ENCODE data around the gene MAS1. TPM values are rescaled to one million over a fixed set of nuclear protein-coding genes. Genes with fewer than 3 reads are reported as not detected.

MAS1 gene
- polyA plus RNA-seq, 1 donor (not counting 4 experiments of a cell fraction or from before 2014, with no cell fraction given) = not detected

DNA sequence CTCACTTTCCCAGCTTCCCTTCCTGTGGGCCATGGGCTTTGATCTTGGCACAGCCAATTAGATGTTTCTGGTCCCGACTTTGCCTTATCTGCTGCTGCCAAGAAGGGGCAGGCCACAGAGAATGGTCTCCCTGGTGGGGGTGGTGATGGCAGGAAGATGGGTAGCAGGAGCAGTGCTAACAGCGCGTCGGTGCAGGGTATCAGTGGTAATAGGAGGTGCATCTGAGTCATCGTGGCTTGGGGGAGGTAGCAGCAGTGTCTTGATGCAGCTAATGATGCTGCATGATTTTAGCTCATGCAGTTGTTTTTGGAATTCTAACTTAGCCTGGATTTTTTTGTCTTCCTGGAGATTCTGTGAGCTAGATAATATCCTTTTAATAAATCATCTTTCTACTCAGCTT is 18.9 kb upstream of the MAS1 start:
- dilution Hi-C loops (cut with MboI; ENCODE audit: extremely low pct_ligation_motif_present, low sequenced_read_pairs) = no loop called here
- H3K9me3 ChIP-seq (ENCODE audit: control insufficient read depth, low read depth, low read length) = no peaks in the 10 kb centered on the region
- H3K27ac ChIP-seq (ENCODE audit: control insufficient read depth, insufficient read depth, low read length) = no peak overlapping the region
- no peak for DNase-seq (ENCODE audit: low read depth, low spot score)
- no peak overlapping the region for H3K4me3 ChIP-seq (ENCODE audit: control insufficient read depth in 2 of 3, extremely low read depth in 1 of 3, insufficient read depth in 2 of 3, low read depth in 1 of 3, low read length in 3 of 3)
- H2AFZ ChIP-seq (ENCODE audit: control insufficient read depth, low read length) = no peak overlapping the region
- H3K79me2 ChIP-seq (ENCODE audit: control insufficient read depth, insufficient read depth, low read length) = no peaks in the 10 kb centered on the region
- H3K9ac ChIP-seq (ENCODE audit: control insufficient read depth, extremely low read depth, insufficient read depth, low read length) = no peak overlapping the region
- H4K20me1 ChIP-seq (ENCODE audit: control insufficient read depth, extremely low read depth, insufficient read depth, low read length) = no peaks in the 10 kb centered on the region
- no peaks in the 10 kb centered on the region for H3K36me3 ChIP-seq (ENCODE audit: control insufficient read depth in 2 of 2, extremely low read depth in 1 of 2, insufficient read depth in 2 of 2, low read length in 2 of 2)
- no peak for FAIRE-seq
- no peaks in the 10 kb centered on the region for H3K27me3 ChIP-seq (ENCODE audit: control insufficient read depth, extremely low read depth, insufficient read depth, low read length)
- H3K9me1 ChIP-seq (ENCODE audit: control insufficient read depth, extremely low read depth, insufficient read depth, low read length) = no peaks in the 10 kb centered on the region
- no peak for TF ChIP-seq EZH2 (IDR thresholded peaks at IDR 0.05; ENCODE audit: low read length)
- TF ChIP-seq, protein P1, sequence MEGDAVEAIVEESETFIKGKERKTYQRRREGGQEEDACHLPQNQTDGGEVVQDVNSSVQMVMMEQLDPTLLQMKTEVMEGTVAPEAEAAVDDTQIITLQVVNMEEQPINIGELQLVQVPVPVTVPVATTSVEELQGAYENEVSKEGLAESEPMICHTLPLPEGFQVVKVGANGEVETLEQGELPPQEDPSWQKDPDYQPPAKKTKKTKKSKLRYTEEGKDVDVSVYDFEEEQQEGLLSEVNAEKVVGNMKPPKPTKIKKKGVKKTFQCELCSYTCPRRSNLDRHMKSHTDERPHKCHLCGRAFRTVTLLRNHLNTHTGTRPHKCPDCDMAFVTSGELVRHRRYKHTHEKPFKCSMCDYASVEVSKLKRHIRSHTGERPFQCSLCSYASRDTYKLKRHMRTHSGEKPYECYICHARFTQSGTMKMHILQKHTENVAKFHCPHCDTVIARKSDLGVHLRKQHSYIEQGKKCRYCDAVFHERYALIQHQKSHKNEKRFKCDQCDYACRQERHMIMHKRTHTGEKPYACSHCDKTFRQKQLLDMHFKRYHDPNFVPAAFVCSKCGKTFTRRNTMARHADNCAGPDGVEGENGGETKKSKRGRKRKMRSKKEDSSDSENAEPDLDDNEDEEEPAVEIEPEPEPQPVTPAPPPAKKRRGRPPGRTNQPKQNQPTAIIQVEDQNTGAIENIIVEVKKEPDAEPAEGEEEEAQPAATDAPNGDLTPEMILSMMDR (optimal IDR thresholded peaks at IDR 0.05 in 1 of 3, IDR thresholded peaks at IDR 0.05 in 1 of 3, conservative IDR thresholded peaks at IDR 0.05 in 1 of 3; ENCODE audit: extremely low read depth in 1 of 3, insufficient read depth in 2 of 3, low read length in 3 of 3) = no peak
- no peaks in the 10 kb centered on the region for H3K4me1 ChIP-seq (ENCODE audit: control insufficient read depth, extremely low read depth, insufficient read depth, low read length)
- H3K4me2 ChIP-seq (ENCODE audit: control insufficient read depth, extremely low read depth, insufficient read depth, low read depth, low read length) = no peak overlapping the region

DNA sequence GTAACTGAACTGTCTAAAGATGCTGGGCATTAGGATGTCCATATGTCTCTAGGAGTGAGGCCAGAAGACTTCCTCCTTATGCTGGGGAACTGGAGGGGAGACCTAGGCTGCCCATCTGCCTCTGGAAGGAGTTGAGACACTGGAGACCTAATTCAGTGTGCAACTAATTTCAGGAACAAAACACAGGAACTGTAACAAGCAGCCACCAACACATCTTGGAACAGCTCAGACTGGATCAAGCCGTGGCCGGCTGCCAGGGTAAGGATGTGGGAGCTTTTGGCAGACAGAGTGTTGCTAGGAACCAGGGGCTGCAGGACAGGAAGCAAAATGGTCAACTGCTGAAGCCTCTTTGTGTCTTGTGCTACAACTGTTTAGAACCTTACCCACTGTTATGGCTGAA is 16.4 kb upstream of the MAS1 start:
- Histone ChIP-seq H3K4me3 (ENCODE audit: control insufficient read depth in 2 of 3, extremely low read depth in 1 of 3, insufficient read depth in 2 of 3, low read depth in 1 of 3, low read length in 3 of 3) (no peak overlapping the region), H4K20me1 (ENCODE audit: control insufficient read depth, extremely low read depth, insufficient read depth, low read length) (no peaks in the 10 kb centered on the region), H3K27ac (ENCODE audit: control insufficient read depth, insufficient read depth, low read length) (no peak overlapping the region), H3K9ac (ENCODE audit: control insufficient read depth, extremely low read depth, insufficient read depth, low read length) (no peak overlapping the region), H3K4me2 (ENCODE audit: control insufficient read depth, extremely low read depth, insufficient read depth, low read depth, low read length) (no peak overlapping the region), H3K9me1 (ENCODE audit: control insufficient read depth, extremely low read depth, insufficient read depth, low read length) (no peaks in the 10 kb centered on the region), H3K79me2 (ENCODE audit: control insufficient read depth, insufficient read depth, low read length) (no peaks in the 10 kb centered on the region), H3K27me3 (ENCODE audit: control insufficient read depth, extremely low read depth, insufficient read depth, low read length) (no peaks in the 10 kb centered on the region), H3K9me3 (ENCODE audit: control insufficient read depth, low read depth, low read length) (no peaks in the 10 kb centered on the region), H3K4me1 (ENCODE audit: control insufficient read depth, extremely low read depth, insufficient read depth, low read length) (no peaks in the 10 kb centered on the region), H3K36me3 (ENCODE audit: control insufficient read depth in 2 of 2, extremely low read depth in 1 of 2, insufficient read depth in 2 of 2, low read length in 2 of 2) (no peaks in the 10 kb centered on the region), H2AFZ (ENCODE audit: control insufficient read depth, low read length) (no peak overlapping the region)
- dilution Hi-C loops (cut with MboI; ENCODE audit: extremely low pct_ligation_motif_present, low sequenced_read_pairs) = no loop called here
- FAIRE-seq (no peak), DNase-seq (ENCODE audit: low read depth, low spot score) (no peak)
- TF ChIP-seq EZH2 (IDR thresholded peaks at IDR 0.05; ENCODE audit: low read length) = no peak
- TF ChIP-seq, protein P1 (optimal IDR thresholded peaks at IDR 0.05 in 1 of 3, IDR thresholded peaks at IDR 0.05 in 1 of 3, conservative IDR thresholded peaks at IDR 0.05 in 1 of 3; ENCODE audit: extremely low read depth in 1 of 3, insufficient read depth in 2 of 3, low read length in 3 of 3) = no peak
